ENCODE data around the gene MTUS2.

Gene MTUS2

GRCh38 chr13:29266756-29267733 lies 446.9 kb downstream of the MTUS2 start:
- DNase-seq: no peak

- DNase-seq: no peak
Measured at GRCh38 chr13:29270271-29270985, 450.3 kb downstream of the MTUS2 start.

- no peak for DNase-seq
Measured at GRCh38 chr13:29271606-29272005, 451.5 kb downstream of the MTUS2 start.

- no peak for DNase-seq
Measured at GRCh38 chr13:29279356-29280254, 459.5 kb downstream of the MTUS2 start.

- no peak for DNase-seq
Measured at GRCh38 chr13:29281932-29282495, 461.9 kb downstream of the MTUS2 start.

GRCh38 chr13:29284726-29285125 lies 464.6 kb downstream of the MTUS2 start:
- no peak for DNase-seq

GRCh38 chr13:29287237-29287636 lies 467.1 kb downstream of the MTUS2 start:
- no peak for DNase-seq

GRCh38 chr13:29292045-29292444 lies 471.9 kb downstream of the MTUS2 start:
- no peak for DNase-seq

GRCh38 chr13:29294821-29295220 lies 474.7 kb downstream of the MTUS2 start:
- DNase-seq: no peak

GRCh38 chr13:29301027-29301426 lies 480.9 kb downstream of the MTUS2 start:
- no peak for DNase-seq

GRCh38 chr13:29304148-29304547 lies 484.0 kb downstream of the MTUS2 start:
- DNase-seq: no peak

- DNase-seq: no peak
Measured at GRCh38 chr13:29310806-29311205, 490.7 kb downstream of the MTUS2 start.

GRCh38 chr13:29315847-29316246 lies 495.7 kb downstream of the MTUS2 start:
- no peak for DNase-seq

GRCh38 chr13:29317828-29318227 lies 497.7 kb downstream of the MTUS2 start:
- no peak for DNase-seq

GRCh38 chr13:29318741-29319140 lies 498.6 kb downstream of the MTUS2 start:
- DNase-seq: no peak

- DNase-seq: no peak
Measured at GRCh38 chr13:29319451-29319850, 499.3 kb downstream of the MTUS2 start.

GRCh38 chr13:29323954-29324353 lies 503.8 kb downstream of the MTUS2 start:
- DNase-seq: no peak

- DNase-seq: no peak
Measured at GRCh38 chr13:29324601-29325000, 504.5 kb downstream of the MTUS2 start.

GRCh38 chr13:29328501-29328900 lies 508.4 kb downstream of the MTUS2 start:
- no peak for DNase-seq

- no peak for DNase-seq
Measured at GRCh38 chr13:29336356-29336755, 516.2 kb downstream of the MTUS2 start.

GRCh38 chr13:29339386-29340272 lies 519.5 kb downstream of the MTUS2 start:
- no peak for DNase-seq
